Fibroblast of pulmonary artery (primary cell): Measurements from ENCODE around the gene GNB1L.
"Not testable (repeated sequence)": the region's sequence is repeated elsewhere in the genome, so short reads cannot be mapped to it uniquely, and the experiment has no call there.

Experiments
- DNase-seq: peaks from one replicate; pipeline ENCODE4 v3.0.0-alpha.2; 2010; ENCODE audit warnings: low read depth
- H3K4me3 ChIP-seq: replicated peaks from 2 replicates; pipeline ENCODE4 v1.5.1; 2011; ENCODE audit warnings: low read depth, mild to moderate bottlenecking, control low read depth, low read length, moderate library complexity
- CTCF ChIP-seq: IDR thresholded peaks from 2 replicates; pipeline ENCODE4 v1.5.1; 2011; ENCODE audit warnings: mild to moderate bottlenecking, control low read depth, low read length, inconsistent platforms; ENCODE audit errors: missing control alignments

Gene GNB1L

GRCh38 chr22:19888131-19888746 is 33.6 kb upstream of the GNB1L start:
- no peak overlapping the region for H3K4me3 ChIP-seq
- no peak for TF ChIP-seq CTCF
- DNase-seq, result no peak

DNA sequence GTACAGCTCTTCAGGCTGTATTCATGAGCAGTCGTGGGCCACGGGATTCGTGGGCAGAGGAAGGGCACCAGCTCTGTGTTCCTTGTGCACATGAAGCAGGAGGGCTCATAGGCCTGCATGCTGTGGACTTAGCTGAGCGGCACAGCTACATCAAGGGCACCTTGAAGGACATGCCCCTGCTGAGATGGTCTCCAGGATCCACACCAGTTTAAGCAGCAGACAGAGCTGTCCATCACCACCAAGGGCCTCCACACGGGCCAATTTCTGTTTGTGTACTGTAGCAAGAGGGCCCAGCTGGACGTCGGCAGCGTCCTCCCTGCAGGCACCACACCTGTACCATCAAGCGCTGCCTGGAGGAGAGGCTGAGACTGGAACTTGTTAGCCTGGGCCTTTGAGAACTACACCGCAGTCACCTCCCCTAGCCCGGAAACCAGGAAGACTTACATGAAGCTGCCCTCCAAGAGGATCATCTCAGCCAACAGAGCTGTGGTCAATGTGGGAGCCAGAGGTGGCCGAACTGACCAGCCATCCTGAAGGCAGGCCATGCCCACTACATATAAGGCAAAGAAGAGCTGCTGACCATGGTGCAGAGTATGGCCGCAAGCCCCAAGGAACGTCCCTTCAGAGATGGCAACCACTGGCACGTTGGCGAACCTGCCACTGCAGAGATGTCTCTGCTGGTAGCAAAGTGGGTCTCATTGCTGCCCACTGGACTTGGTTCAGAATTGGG is 32.7 kb upstream of the GNB1L start:
- DNase-seq, result no peak
- H3K4me3 ChIP-seq, result no peak overlapping the region
- no peak for TF ChIP-seq CTCF

- no peak overlapping the region for H3K4me3 ChIP-seq
- peak; percentile 37 for DNase-seq
- TF ChIP-seq CTCF, result no peak
These were observed 32.1 kb upstream of the GNB1L start for GRCh38 chr22:19886605-19887255.

DNA sequence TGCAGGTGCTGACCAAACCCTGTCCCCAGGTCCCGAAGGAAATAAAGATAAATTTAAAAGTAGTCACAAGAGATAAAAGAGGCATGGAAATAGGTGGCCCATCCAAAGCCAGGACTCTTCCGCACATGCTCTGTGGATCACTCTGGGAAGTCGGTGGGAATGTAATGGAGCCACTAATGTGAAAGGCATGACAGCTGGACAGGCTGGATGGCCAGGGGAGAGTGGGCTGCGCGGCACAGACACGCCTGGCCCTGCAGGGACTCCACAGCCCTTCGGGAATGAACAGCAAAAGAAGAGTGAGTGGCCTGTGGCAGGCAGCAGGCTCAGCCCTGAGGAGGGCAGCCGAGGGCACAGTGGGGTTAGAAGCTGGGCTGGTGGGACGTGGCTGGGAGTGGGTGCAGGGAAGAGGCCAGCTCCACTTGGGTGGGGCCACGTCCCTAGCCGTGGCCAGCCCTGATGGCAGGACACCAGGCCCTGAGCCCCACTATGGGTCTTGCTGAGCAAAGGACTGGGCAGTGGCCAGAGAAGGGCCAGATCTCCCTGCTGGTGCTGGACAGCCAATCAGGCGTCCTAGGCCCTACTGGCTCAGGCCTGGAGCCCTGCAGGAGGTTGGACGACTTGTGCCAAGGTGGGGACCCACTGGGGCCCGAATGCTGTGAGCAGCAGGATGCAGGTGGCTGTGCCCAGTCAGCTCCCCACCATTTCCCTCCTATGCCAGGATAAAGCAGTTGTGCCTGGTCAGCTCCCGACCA is 31.3 kb upstream of the GNB1L start:
- H3K4me3 ChIP-seq, result no peak overlapping the region

GRCh38 chr22:19884954-19885751 is 30.5 kb upstream of the GNB1L start:
- DNase-seq, result no peak
- H3K4me3 ChIP-seq, result no peak overlapping the region
- TF ChIP-seq CTCF, result no peak

More for the DNA sequence above, 31.3 kb upstream of the GNB1L start:
- no peak for DNase-seq
- TF ChIP-seq CTCF, result no peak

- no peak overlapping the region for H3K4me3 ChIP-seq
- DNase-seq, result no peak
- TF ChIP-seq CTCF, result no peak
These were observed 29.7 kb upstream of the GNB1L start for GRCh38 chr22:19884161-19884953.

DNA sequence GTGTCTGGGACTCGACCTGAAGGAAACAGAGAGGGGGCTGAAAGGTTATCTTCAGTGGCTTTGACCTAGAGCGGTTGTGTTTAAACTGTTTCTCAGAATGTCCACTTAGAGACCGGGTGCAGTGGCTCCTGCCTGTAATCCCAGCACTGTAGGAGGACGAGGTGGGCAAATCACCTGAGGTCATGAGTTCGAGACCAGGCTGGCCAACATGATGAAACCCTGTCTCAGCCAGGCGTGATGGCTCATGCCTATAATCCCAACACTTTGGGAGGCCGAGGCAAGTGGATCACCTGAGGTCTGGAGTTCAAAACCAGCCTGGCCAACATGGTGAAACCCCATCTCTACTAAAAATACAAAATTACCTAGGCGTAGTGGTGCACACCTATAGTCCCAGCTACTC is 28.8 kb upstream of the GNB1L start:
- H3K4me3 ChIP-seq, DNase-seq: not testable (repeated sequence)
